ENCODE data around the gene KDELR3. TPM values are rescaled to one million over a fixed set of nuclear protein-coding genes. Genes with fewer than 3 reads are reported as not detected.

Gene KDELR3
- total RNA-seq, 1 experiment from 2014 or later: 7.3 TPM

DNA sequence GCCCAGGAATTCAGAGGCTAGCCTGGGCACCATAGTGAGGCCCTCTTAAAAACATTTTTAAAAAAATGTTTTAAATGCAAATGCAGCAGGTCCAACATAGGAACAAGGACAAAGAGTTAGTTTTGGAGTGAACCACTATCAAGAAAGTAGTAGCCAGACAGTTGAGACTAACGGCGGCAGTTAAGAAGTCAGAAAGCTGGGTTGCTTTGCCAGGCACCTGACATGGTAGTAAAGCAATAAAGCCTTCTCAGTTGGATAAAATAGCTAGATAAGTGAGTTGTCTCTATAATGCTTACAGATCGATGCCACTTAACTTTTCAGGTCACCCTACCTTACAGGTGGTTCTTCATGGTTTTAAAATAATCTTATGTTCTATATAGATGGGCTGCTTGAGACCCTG, 55.1 kb downstream of the KDELR3 start:
- Histone ChIP-seq H3K23me2 (ENCODE audit: insufficient read length, low read depth, low read length, poor library complexity, severe bottlenecking) (no peaks in the 10 kb centered on the region), H3K4ac (ENCODE audit: low read depth, low read length) (no peak overlapping the region), H2BK15ac (ENCODE audit: low read depth, low read length) (no peak overlapping the region), H2AK5ac (ENCODE audit: insufficient read length, low read length) (no peak overlapping the region), H3K27ac (ENCODE audit: insufficient read length, low read depth, low read length) (no peak overlapping the region), H2BK12ac (ENCODE audit: insufficient read length, low read depth, low read length) (no peak overlapping the region), H2BK5ac (ENCODE audit: insufficient read length, low read length) (no peak overlapping the region), H3K23ac (ENCODE audit: insufficient read length, low read depth, low read length) (no peak overlapping the region), H3K27me3 (ENCODE audit: insufficient read depth, low read length) (no peaks in the 10 kb centered on the region), H3K4me2 (ENCODE audit: insufficient read depth, insufficient read length, low read length) (no peak overlapping the region), H3K18ac (ENCODE audit: insufficient read length, low read depth, low read length) (no peak overlapping the region), H4K5ac (ENCODE audit: insufficient read length, low read depth, low read length) (no peak overlapping the region), H3K9ac (ENCODE audit: extremely low read depth, insufficient read length, low read length) (no peak overlapping the region), H3T11ph (ENCODE audit: low read length) (no peak overlapping the region), H3K4me1 (ENCODE audit: insufficient read depth, low read length) (no peaks in the 10 kb centered on the region), H3K79me1 (ENCODE audit: insufficient read depth, low read depth, low read length, poor library complexity, severe bottlenecking) (no peaks in the 10 kb centered on the region), H3K79me2 (ENCODE audit: insufficient read depth, low read length) (no peaks in the 10 kb centered on the region), H3K9me3 (ENCODE audit: control insufficient read depth, low read depth, low read length) (no peaks in the 10 kb centered on the region), H3K56ac (ENCODE audit: insufficient read length, low read depth, low read length) (no peak overlapping the region), H2BK120ac (ENCODE audit: low read depth, low read length, poor library complexity, severe bottlenecking) (no peak overlapping the region), H4K8ac (replicated peaks; ENCODE audit: insufficient read length, low read depth, low read length) (no peak overlapping the region), H3K14ac (ENCODE audit: insufficient read depth, low read length) (no peak overlapping the region), H2AFZ (ENCODE audit: low read length) (no peak overlapping the region), H4K20me1 (ENCODE audit: control insufficient read depth, insufficient read depth, insufficient read length) (no peaks in the 10 kb centered on the region), H4K91ac (ENCODE audit: insufficient read length, low read depth, low read length) (no peak overlapping the region), H2BK20ac (ENCODE audit: low read depth, low read length, poor library complexity, severe bottlenecking) (no peak overlapping the region)
- no CpG with 5 or more reads among the region's 3 CpGs for WGBS (ENCODE audit: extremely low coverage, insufficient read length, low lambda C conversion rate)
- Mint-ChIP-seq H3K4me3 (no peak overlapping the region), H3K27me3 (ENCODE audit: low read depth) (no peaks in the 10 kb centered on the region; the same call in none of the 2 replicates), H3K4me1 (no peaks in the 10 kb centered on the region), H3K27ac (no peak overlapping the region), H3K36me3 (ENCODE audit: insufficient read depth in 1 of 3, low read depth in 3 of 3) (no peaks in the 10 kb centered on the region), H3K9me3 (no peaks in the 10 kb centered on the region)
- TF ChIP-seq, protein P1, sequence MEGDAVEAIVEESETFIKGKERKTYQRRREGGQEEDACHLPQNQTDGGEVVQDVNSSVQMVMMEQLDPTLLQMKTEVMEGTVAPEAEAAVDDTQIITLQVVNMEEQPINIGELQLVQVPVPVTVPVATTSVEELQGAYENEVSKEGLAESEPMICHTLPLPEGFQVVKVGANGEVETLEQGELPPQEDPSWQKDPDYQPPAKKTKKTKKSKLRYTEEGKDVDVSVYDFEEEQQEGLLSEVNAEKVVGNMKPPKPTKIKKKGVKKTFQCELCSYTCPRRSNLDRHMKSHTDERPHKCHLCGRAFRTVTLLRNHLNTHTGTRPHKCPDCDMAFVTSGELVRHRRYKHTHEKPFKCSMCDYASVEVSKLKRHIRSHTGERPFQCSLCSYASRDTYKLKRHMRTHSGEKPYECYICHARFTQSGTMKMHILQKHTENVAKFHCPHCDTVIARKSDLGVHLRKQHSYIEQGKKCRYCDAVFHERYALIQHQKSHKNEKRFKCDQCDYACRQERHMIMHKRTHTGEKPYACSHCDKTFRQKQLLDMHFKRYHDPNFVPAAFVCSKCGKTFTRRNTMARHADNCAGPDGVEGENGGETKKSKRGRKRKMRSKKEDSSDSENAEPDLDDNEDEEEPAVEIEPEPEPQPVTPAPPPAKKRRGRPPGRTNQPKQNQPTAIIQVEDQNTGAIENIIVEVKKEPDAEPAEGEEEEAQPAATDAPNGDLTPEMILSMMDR (conservative IDR thresholded peaks at IDR 0.05): no peak
- DNase-seq: no peak

Data from H9 (cell line).